ENCODE results near the gene LMNTD1. TPM values are rescaled to one million over a fixed set of nuclear protein-coding genes. Genes with fewer than 3 reads are reported as not detected.
"Not testable (repeated sequence)": the region's sequence is repeated elsewhere in the genome, so short reads cannot be mapped to it uniquely, and the experiment has no call there.

The LMNTD1 gene
- polyA plus RNA-seq = not detected

DNA sequence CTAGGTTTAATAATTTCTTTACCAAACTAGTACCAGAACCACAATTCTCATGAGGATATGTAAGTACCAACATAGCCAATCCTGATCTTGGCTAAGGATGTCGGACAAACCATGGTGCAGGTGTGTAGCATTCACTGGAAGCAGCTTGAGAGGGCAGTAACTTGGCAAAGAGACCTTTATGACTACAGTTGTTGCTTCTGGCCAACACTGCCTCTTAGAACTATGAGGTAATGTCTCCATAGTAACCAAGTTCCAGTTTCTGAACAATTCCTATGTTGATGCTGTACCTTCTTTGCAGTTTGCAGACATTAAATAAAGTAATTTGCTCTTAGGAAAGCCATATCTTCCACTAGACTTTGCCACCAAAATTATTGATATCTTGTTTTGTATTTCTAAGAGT is at the start of gene LMNTD1:
TSS of gene LMNTD1 (minus strand) at position 186 of the 400 bp plus-strand sequence. CDS start 324 bp downstream, outside the sequence.
- H3K9me3 Mint-ChIP-seq = peaks cover 0 to 1% (median 0%) of the 10 kb centered on the region in 3 donors
- no peaks in the 10 kb centered on the region for H3K36me3 Mint-ChIP-seq
- no peak within 1 kb of the TSS for H3K4me3 Mint-ChIP-seq
- H3K27ac Mint-ChIP-seq = no peak within 1 kb of the TSS
- H3K4me1 Mint-ChIP-seq = peaks cover 0 to 2% (median 1%) of the 10 kb centered on the region in 3 donors
- H3K27me3 Mint-ChIP-seq = peaks cover 18% of the 10 kb centered on the region

DNA sequence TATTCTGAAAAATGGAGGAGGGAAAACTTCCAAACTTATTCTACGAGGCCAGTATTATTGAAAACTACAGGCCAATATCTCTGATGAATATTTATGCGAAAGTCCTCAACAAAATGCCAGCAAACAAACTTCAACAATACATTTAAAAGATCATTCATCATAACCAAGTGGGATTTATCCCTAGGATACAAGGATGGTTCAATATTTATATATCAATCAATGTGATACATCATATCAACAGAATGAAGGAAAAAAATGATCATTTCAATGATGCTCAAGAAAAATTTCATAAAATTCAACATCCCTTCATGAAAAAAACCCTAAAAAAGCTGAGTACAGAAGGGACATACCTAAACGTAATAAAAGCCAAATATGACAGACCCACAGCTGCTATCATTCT is 45.9 kb upstream of the LMNTD1 start:
- Mint-ChIP-seq H3K4me3 (no peak overlapping the region), H3K27ac (no peak overlapping the region), H3K27me3 (peaks cover 4% of the 10 kb centered on the region), H3K36me3 (no peaks in the 10 kb centered on the region), H3K4me1 (peaks cover 0 to 3% (median 2%) of the 10 kb centered on the region in 3 donors), H3K9me3 (peaks cover 0 to 10% (median 9%) of the 10 kb centered on the region in 3 donors)

DNA sequence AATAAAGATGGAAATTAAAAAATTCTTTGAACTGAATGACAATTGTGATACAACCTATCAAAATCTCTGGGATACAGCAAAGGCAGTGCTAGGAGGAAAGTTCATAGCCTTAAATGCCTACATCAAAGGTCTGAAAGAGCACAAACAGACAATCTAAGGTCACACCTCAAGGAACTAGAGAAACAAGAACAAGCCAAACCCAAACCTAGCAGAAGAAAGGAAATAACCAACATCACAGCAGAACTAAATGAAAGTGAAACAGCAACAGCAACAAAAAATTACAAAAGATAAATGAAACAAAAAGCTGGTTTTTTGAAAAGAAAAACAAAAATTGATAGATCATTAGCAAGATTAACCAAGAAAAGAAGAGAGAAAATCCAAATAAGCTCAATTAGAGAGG is 42.4 kb upstream of the LMNTD1 start:
- H3K27ac Mint-ChIP-seq, H3K27me3 Mint-ChIP-seq, H3K9me3 Mint-ChIP-seq, H3K4me1 Mint-ChIP-seq, H3K36me3 Mint-ChIP-seq: not testable (repeated sequence)
- H3K4me3 Mint-ChIP-seq = peak overlapping the region in 1 of 4 donors; percentile 22

DNA sequence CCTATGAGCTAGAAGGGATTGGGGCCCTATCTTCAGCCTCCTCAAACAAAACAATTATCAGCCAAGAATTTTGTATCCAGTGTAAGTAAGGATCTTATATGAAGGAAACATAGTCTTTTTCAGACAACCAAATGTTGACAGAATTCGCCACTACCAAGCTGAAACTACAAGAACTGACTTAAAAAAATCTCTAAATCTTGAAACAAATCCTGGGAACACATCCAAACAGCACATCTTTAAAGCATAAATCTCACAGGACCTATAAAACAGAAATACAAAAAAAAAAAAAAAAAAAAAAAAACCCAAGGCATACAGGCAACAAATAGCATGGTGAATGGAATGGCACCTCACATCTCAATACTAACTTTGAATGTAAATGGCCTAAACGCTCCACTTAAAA is 41.3 kb upstream of the LMNTD1 start:
- H3K27ac Mint-ChIP-seq = no peak overlapping the region

DNA sequence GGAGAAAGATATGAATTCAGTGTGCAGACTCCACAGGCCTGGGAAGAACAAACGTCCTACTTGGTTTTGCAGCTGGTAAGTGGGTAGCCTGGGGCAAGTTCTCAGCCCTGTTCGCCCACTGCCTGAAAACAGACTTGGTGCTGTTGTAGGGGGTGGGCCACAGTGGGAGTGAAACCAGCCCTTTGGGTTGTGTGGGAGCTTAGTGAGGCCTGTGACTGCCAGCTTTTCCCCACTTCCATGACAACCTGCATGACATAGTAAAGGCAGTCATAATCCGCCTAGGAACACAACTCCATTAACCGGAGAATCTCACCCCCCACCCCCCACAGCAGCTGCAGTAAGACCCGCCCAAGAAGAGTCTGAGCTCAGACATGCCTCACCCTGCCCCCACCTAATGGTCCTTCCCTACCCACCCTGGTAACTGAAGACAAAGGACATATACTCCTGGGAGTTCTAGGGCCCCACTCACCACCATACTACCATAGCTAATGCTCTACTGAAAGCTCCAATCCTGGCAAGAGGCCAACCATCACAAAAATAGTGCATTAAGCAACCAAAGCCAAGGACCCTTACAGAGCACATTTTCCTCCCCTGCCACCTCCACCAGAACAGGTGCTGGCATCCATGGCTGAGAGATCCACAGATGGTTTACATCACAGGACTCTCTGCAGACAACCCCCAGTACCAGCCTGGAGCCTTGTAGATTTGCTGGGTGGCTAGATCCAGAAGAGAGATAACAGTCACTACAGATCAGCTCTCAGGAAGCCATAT is 39.8 kb upstream of the LMNTD1 start:
- H3K36me3 Mint-ChIP-seq = no peaks in the 10 kb centered on the region
- H3K4me3 Mint-ChIP-seq = no peak overlapping the region
- H3K4me1 Mint-ChIP-seq = peaks cover 0 to 4% (median 3%) of the 10 kb centered on the region in 3 donors
- H3K27me3 Mint-ChIP-seq = peaks cover 2% of the 10 kb centered on the region
- peaks cover 0 to 1% (median 0%) of the 10 kb centered on the region in 3 donors for H3K9me3 Mint-ChIP-seq
- H3K27ac Mint-ChIP-seq = no peak overlapping the region

More for the DNA sequence above, 41.3 kb upstream of the LMNTD1 start:
- Mint-ChIP-seq H3K4me3 (no peak overlapping the region), H3K27me3 (peaks cover 4% of the 10 kb centered on the region), H3K36me3 (no peaks in the 10 kb centered on the region), H3K9me3 (peaks cover 0 to 10% (median 4%) of the 10 kb centered on the region in 3 donors), H3K4me1 (peaks cover 0 to 4% (median 3%) of the 10 kb centered on the region in 3 donors)

GRCh38 chr12:25591144-25591543 is 38.1 kb upstream of the LMNTD1 start:
- Mint-ChIP-seq H3K9me3 (peaks cover 0 to 6% (median 0%) of the 10 kb centered on the region in 3 donors), H3K36me3 (no peaks in the 10 kb centered on the region), H3K4me1 (peaks cover 0 to 4% (median 3%) of the 10 kb centered on the region in 3 donors), H3K27ac (peak overlapping the region in 1 of 3 donors; percentile 23), H3K27me3 (peaks cover 5% of the 10 kb centered on the region), H3K4me3 (no peak overlapping the region)

GRCh38 chr12:25590011-25590721 is 37.1 kb upstream of the LMNTD1 start:
- no peak overlapping the region for H3K27ac Mint-ChIP-seq
- H3K27me3 Mint-ChIP-seq = peaks cover 7% of the 10 kb centered on the region
- no peaks in the 10 kb centered on the region for H3K36me3 Mint-ChIP-seq
- H3K4me3 Mint-ChIP-seq = no peak overlapping the region
- peaks cover 0 to 2% (median 0%) of the 10 kb centered on the region in 3 donors for H3K4me1 Mint-ChIP-seq
- H3K9me3 Mint-ChIP-seq = peaks cover 0 to 6% (median 0%) of the 10 kb centered on the region in 3 donors

DNA sequence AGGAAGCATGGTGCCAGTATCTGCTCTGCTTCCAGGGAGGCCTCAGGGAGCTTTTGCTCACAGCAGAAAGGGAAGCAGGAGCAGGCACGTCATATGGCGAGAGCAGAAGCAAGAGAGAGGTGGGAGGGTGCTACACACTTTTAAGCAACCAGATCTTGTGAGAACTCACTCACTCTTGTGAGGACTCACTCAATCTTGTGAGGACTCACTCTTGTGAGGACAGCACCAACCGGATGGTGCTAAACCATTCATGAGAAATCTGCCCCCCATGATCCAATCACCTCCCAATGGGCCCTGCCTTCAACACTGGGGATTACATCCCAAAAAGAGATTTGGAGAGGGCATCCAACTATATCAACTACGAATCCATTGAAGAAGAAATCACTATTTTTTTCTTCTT is 34.3 kb upstream of the LMNTD1 start:
- H3K36me3 Mint-ChIP-seq = no peaks in the 10 kb centered on the region
- H3K27me3 Mint-ChIP-seq = peaks cover 6% of the 10 kb centered on the region
- peaks cover 0 to 2% (median 0%) of the 10 kb centered on the region in 3 donors for H3K4me1 Mint-ChIP-seq
- no peak overlapping the region for H3K27ac Mint-ChIP-seq
- peaks cover 0 to 6% (median 0%) of the 10 kb centered on the region in 3 donors for H3K9me3 Mint-ChIP-seq
- no peak overlapping the region for H3K4me3 Mint-ChIP-seq

- no peak overlapping the region for H3K27ac Mint-ChIP-seq
- no peak overlapping the region for H3K4me3 Mint-ChIP-seq
- peaks cover 0 to 2% (median 0%) of the 10 kb centered on the region in 3 donors for H3K4me1 Mint-ChIP-seq
- peaks cover 0 to 6% (median 0%) of the 10 kb centered on the region in 3 donors for H3K9me3 Mint-ChIP-seq
- H3K27me3 Mint-ChIP-seq = peaks cover 6% of the 10 kb centered on the region
- no peaks in the 10 kb centered on the region for H3K36me3 Mint-ChIP-seq
These were observed 32.6 kb upstream of the LMNTD1 start for GRCh38 chr12:25585662-25586061.

GRCh38 chr12:25585021-25585523 is 32.0 kb upstream of the LMNTD1 start:
- no peak overlapping the region for H3K27ac Mint-ChIP-seq
- peaks cover 6% of the 10 kb centered on the region for H3K27me3 Mint-ChIP-seq
- H3K36me3 Mint-ChIP-seq = no peaks in the 10 kb centered on the region
- H3K4me3 Mint-ChIP-seq = no peak overlapping the region
- peaks cover 0 to 2% (median 0%) of the 10 kb centered on the region in 3 donors for H3K4me1 Mint-ChIP-seq
- H3K9me3 Mint-ChIP-seq = peaks cover 0 to 6% (median under 1%) of the 10 kb centered on the region in 3 donors

DNA sequence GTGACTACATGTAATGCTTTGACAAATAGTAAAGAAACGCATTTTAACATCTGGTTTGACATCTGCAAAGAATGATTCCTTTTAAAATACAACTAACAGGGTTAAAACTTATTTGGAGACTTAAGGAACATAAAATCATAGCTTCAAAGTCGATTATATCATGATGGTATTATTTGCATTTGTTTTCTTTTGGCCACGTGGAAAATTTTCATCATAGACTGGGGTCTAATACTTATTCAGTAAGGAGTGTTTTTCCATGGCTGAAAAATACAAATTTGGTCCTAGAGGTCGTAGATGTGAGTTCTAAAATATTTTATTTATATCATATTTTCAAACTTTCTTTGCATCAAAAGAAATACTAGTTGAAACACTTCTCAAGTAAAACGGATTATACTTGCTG is 31.5 kb upstream of the LMNTD1 start:
- no peaks in the 10 kb centered on the region for H3K4me1 Mint-ChIP-seq
- H3K36me3 Mint-ChIP-seq = no peaks in the 10 kb centered on the region
- peaks cover 6% of the 10 kb centered on the region for H3K27me3 Mint-ChIP-seq
- no peak overlapping the region for H3K27ac Mint-ChIP-seq
- peaks cover 0 to 6% (median 3%) of the 10 kb centered on the region in 3 donors for H3K9me3 Mint-ChIP-seq
- no peak overlapping the region for H3K4me3 Mint-ChIP-seq

DNA sequence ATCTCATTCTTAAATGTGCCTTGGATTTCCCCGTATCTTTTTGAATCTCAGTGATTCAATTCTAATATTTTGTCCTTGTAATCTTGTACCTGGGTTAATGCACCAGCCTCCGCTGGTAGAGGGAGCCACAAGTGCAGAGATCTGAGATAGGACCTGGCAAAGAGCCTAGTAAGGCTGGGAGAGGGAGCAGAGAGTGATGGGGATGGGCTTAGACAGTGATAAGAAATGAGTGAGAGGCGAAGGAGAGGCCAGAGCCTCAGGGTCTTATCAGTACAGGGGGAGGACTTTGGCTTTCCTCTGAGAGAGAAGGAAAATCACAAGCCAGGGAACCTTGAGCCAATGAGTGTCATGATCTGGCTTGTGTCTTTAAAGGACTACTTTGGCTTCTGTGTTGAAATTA is 30.5 kb upstream of the LMNTD1 start:
- H3K27me3 Mint-ChIP-seq = peaks cover 6% of the 10 kb centered on the region
- peaks cover 0 to 6% (median 3%) of the 10 kb centered on the region in 3 donors for H3K9me3 Mint-ChIP-seq
- H3K4me3 Mint-ChIP-seq = no peak overlapping the region
- H3K36me3 Mint-ChIP-seq = no peaks in the 10 kb centered on the region
- H3K4me1 Mint-ChIP-seq = no peaks in the 10 kb centered on the region
- H3K27ac Mint-ChIP-seq = no peak overlapping the region

DNA sequence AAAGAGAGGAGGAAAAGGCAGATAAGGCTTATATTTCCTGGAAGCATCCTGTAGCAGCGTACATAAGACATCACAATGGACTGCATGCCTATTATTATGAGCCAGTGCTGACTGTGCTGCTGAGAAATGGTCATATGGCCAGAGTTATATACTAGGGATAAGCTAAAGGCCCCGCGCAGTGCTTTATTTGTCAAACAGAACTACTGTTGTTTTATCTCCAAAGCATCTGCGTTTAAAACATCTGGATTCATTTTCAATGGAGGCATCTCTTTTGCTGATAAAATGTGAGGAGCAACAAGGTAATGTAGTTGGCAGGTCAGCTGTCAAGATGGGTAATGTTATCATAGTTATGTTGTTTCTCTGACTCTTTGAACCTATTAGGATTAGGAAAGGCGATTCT is 28.0 kb upstream of the LMNTD1 start:
- Mint-ChIP-seq H3K36me3 (no peaks in the 10 kb centered on the region), H3K27ac (no peak overlapping the region), H3K9me3 (peaks cover 0 to 3% (median 0%) of the 10 kb centered on the region in 3 donors), H3K27me3 (peaks cover 8% of the 10 kb centered on the region), H3K4me3 (no peak overlapping the region), H3K4me1 (no peaks in the 10 kb centered on the region)

DNA sequence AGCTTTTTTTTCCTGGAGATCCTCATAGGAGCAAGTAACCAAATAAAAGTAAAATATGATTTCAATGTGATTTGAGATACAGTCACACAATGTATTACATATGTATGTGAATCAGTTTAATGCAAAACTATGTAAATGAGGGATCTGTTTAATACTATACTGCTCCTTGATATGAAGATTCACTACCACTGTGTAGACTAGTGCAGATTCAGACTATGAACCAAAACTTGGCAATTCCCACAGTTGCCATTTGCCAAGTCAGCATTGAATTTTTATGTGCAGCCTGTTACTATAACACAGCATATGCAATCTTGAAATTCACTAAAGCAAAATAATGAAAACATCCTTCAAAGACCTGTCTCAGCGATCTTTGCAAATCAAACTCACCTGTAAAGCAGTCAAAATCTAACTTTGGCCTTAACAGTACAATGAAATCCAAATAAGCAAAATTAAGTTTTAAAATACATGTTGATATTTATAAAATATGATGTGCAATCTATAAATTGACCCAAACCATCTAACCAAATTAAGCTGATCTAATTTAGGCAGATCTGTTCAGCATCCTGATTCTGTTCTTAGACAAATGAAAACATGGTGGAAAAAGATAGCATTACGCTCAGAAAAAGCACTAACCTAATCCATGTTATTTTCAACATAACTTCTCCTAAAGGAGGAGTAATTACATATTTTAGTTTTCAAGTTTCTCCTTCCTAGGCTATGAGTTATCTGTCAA is 25.5 kb upstream of the LMNTD1 start:
- H3K27me3 Mint-ChIP-seq = peaks cover 6% of the 10 kb centered on the region
- no peak overlapping the region for H3K4me3 Mint-ChIP-seq
- no peaks in the 10 kb centered on the region for H3K36me3 Mint-ChIP-seq
- H3K4me1 Mint-ChIP-seq = no peaks in the 10 kb centered on the region
- no peak overlapping the region for H3K27ac Mint-ChIP-seq
- H3K9me3 Mint-ChIP-seq = peaks cover 0 to 3% (median 0%) of the 10 kb centered on the region in 3 donors

DNA sequence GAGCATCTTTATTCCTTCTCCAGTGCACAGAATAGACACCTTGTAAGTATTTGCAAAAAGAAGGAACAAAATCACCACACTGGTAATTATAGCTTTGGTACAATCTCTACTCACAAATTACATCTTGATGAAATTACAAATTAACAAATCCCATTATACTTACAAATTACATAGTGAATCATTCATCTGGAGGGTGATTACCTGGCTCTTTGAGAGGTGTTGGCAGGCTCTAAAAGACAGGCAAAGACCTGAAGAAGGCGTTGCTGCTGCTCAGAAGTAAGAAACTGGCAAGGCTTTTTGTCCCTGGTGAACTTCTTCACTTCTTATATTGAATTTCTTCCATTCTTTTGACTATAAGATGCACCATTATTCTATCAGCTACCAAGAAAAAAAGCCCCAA is 21.7 kb upstream of the LMNTD1 start:
- H3K27me3 Mint-ChIP-seq = peaks cover 6% of the 10 kb centered on the region
- H3K27ac Mint-ChIP-seq = no peak overlapping the region
- no peak overlapping the region for H3K4me3 Mint-ChIP-seq
- H3K36me3 Mint-ChIP-seq = no peaks in the 10 kb centered on the region
- H3K9me3 Mint-ChIP-seq = no peaks in the 10 kb centered on the region
- no peaks in the 10 kb centered on the region for H3K4me1 Mint-ChIP-seq

Measured in IgD-negative memory B cell (primary cell).